Activated CD8-positive, alpha-beta T cell treated with anti-CD3 and anti-CD28 coated beads, Interleukin-2, amount 10 ng/mL, durations not matched to agents 7 days and 5 days (primary cell): ENCODE measurements around the gene TFAP2E. TPM values are rescaled to one million over a fixed set of nuclear protein-coding genes. Genes with fewer than 3 reads are reported as not detected.
A peak's percentile ranks its signal among the peaks of the same experiment; 100 is the strongest.

Source experiments
- ATAC-seq: fragments of 150-1000 bp; cut with Tn5 transposase; one replicate; pipeline ENCODE4 v1.10.0; 2021; ENCODE audit warnings: moderate library complexity
- CTCF ChIA-PET: fragments of 350-600 bp; sonication (Branson Sonifier 250); formaldehyde crosslinking; loops from one replicate; lab custom pipeline; 2021; ENCODE audit warnings: antibody characterized with exemption; lab: Charles Lee
- POLR2A ChIA-PET: fragments of 350-600 bp; sonication (Branson Sonifier 250); formaldehyde crosslinking; loops from one replicate; lab custom pipeline; 2021; ENCODE audit warnings: antibody characterized with exemption; lab: Charles Lee
- DNase-seq: peaks from one replicate; pipeline ENCODE4 v3.0.0-alpha.2; 2020
- H3K27ac Mint-ChIP-seq: one replicate; pipeline ENCODE4 v1.8.0; 2021; ENCODE audit warnings: mild to moderate bottlenecking, mixed read lengths
- H3K27me3 Mint-ChIP-seq: one replicate; pipeline ENCODE4 v1.8.0; 2021; ENCODE audit warnings: low read depth, mixed read lengths
- H3K36me3 Mint-ChIP-seq: one replicate; pipeline ENCODE4 v1.8.0; 2021; ENCODE audit warnings: low read depth, mixed read lengths
- H3K4me1 Mint-ChIP-seq: one replicate; pipeline ENCODE4 v1.8.0; 2021; ENCODE audit warnings: low read depth, mixed read lengths
- H3K4me3 Mint-ChIP-seq: one replicate; pipeline ENCODE4 v1.8.0; 2021; ENCODE audit warnings: mild to moderate bottlenecking, mixed read lengths
- H3K9me3 Mint-ChIP-seq: one replicate; pipeline ENCODE4 v1.8.0; 2022; ENCODE audit warnings: mixed read lengths; ENCODE audit not compliant: insufficient read depth
- total RNA-seq, 2 experiments: library from RNA; stranded (reverse); gene quantifications; one replicate each; pipeline ENCODE4 v1.2.3, GENCODE V29; 2021

Gene TFAP2E
- total RNA-seq, 2 experiments from 2014 or later, result 1.0 to 1.1 TPM

DNA sequence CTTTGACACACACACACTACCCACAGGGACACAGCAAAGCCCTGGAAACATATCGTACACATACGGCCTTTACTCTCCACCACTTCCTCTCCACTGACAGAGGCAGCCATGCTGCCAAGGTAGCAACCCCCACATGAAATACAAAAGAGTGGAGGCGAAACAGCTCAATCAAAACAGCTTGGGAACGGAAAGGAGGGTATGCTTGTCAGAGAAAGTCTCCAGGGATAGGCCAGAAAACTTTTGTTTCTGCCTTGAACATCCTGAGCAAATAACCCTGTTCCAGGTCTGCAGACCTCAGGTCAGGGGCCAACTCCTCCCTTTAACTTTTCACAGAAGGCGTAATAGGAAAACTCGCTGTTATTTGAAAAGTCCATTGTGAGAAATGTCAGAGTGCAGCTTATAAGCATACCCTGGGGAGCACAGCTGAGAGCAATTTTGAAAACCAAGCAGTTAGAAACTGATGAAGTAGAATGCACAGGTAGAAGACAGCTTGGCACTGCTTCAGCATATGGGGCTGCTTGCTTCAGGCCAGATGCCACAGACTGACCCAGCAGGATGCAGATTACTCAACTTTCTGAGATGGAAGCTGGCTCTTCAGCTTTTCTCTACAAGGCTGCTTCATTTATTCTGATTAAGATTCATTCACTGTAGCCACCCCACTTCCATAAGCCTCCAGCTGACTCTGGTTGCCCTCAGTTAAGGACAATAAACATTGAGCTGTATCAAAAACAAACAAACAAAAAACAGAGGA, 33.9 kb upstream of the TFAP2E start:
- CTCF ChIA-PET, result interaction anchor here (0.9 to 12.5 kb wide), 10 partner anchors 9 to 687 kb away, joined by 3 to 215 read pairs (median 6); no protein-coding TSS in a partner anchor
- POLR2A ChIA-PET, result interaction anchor here (1.0 to 2.6 kb wide), 3 partner anchors 18 to 230 kb away, joined by 4 to 19 read pairs (median 15); partner anchors contain the start of genes CLSPN, KIAA0319L and NCDN
- H3K9me3 Mint-ChIP-seq, result no peaks in the 10 kb centered on the region

DNA sequence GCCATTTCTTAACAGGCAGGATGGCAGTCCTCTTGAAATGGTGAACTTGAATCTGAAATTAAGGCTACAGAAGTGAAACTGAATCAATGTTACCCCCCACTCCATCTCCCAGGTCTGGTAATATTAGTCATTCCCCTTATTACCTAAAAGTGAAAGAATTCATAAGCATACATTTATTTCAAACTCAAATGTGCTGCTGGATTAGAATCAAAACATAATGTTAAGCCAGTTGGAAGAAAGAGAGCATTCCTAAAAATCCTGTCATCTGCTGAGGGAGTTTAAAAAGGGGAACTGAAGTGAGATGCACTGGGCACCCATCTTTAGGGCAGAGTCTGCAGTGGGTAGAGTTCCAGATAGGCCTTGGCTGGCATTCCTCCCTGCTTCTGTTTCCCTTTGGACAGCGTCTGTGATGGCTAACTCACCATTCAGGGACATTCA, 33.3 kb upstream of the TFAP2E start:
- POLR2A ChIA-PET, result interaction anchor here (1.0 to 2.6 kb wide), 3 partner anchors 17 to 230 kb away, joined by 4 to 19 read pairs (median 15); partner anchors contain the start of genes CLSPN, KIAA0319L and NCDN
- H3K27ac Mint-ChIP-seq, result peak overlapping the region; percentile 94

More for the DNA sequence above, 33.9 kb upstream of the TFAP2E start:
- Mint-ChIP-seq H3K4me1 (peaks cover 49% of the 10 kb centered on the region), H3K27ac (peak overlapping the region; percentile 94), H3K27me3 (no peaks in the 10 kb centered on the region), H3K4me3 (peak overlapping the region; percentile 64), H3K36me3 (peaks cover 41% of the 10 kb centered on the region)
- peak; percentile 95 for ATAC-seq
- peak; percentile 71 for DNase-seq

DNA sequence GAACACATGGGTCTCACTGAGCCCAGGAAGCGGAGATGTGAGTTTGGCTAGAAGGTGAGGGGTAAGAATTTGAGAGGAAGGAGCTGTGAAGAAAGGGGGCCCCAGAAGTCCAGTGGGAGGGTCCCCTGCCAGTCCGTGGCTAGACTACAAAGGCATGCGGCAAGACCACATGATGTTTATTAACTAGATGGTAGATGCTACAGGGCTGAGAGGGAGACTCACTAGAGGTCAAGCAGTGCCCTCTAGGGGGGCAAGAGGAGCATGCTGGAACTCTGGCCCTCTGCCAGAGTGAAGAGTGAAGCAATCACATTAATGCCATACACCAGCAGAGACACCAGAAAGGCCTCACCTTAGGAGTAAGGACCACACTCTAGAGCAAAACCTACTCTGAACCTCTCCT, 28.1 kb upstream of the TFAP2E start:
- Mint-ChIP-seq H3K4me1 (peaks cover 28% of the 10 kb centered on the region), H3K27ac (no peak overlapping the region), H3K36me3 (peaks cover 34% of the 10 kb centered on the region), H3K4me3 (no peak overlapping the region), H3K27me3 (no peaks in the 10 kb centered on the region), H3K9me3 (no peaks in the 10 kb centered on the region)
- ChIA-PET CTCF (interaction anchor here (0.8 to 4.4 kb wide), 13 partner anchors 9 to 343 kb away, joined by 3 to 111 read pairs (median 4); no protein-coding TSS in a partner anchor), POLR2A (interaction anchor here (1.1 to 1.5 kb wide), 2 partner anchors 12 to 94 kb away, joined by 3 to 7 read pairs; partner anchors contain the start of gene KIAA0319L)
- ATAC-seq (peak; percentile 89), DNase-seq (peak; percentile 70)

More for the DNA sequence above, 33.3 kb upstream of the TFAP2E start:
- no peak overlapping the region for H3K4me3 Mint-ChIP-seq
- no peak for ATAC-seq
- CTCF ChIA-PET, result interaction anchor here (0.9 to 12.5 kb wide), 8 partner anchors 8 to 687 kb away, joined by 3 to 215 read pairs (median 4); no protein-coding TSS in a partner anchor
- no peaks in the 10 kb centered on the region for H3K9me3 Mint-ChIP-seq
- H3K36me3 Mint-ChIP-seq, result peaks cover 39% of the 10 kb centered on the region
- no peak for DNase-seq
- H3K27me3 Mint-ChIP-seq, result no peaks in the 10 kb centered on the region
- H3K4me1 Mint-ChIP-seq, result peaks cover 52% of the 10 kb centered on the region

DNA sequence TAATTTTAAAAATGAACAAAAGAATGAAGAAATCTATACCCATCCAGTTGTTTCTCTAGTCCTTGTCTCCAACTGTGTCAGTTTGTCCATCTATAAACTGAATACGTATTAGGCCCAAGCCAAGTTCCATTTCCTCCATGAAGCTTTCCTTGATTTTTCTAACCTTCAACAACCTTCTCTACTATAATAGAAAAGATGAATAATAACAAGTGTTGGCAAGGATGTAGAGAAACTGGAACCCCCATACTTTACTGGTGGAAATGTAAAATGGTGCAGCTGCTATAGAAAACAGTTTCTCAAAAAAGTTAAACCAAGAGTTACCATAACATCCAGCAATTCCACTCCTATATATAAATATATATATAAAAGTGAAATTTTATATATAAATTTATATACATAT, 26.5 kb upstream of the TFAP2E start:
- Mint-ChIP-seq H3K27ac (no peak overlapping the region), H3K4me1 (peaks cover 15% of the 10 kb centered on the region), H3K27me3 (no peaks in the 10 kb centered on the region), H3K4me3 (no peak overlapping the region), H3K9me3 (no peaks in the 10 kb centered on the region), H3K36me3 (peaks cover 32% of the 10 kb centered on the region)
- CTCF ChIA-PET, result interaction anchor here (1.1 to 4.4 kb wide), 2 partner anchors 38 to 94 kb away, joined by 3 to 111 read pairs; no protein-coding TSS in a partner anchor
- POLR2A ChIA-PET, result no interaction called here
- no peak for DNase-seq
- ATAC-seq, result no peak

DNA sequence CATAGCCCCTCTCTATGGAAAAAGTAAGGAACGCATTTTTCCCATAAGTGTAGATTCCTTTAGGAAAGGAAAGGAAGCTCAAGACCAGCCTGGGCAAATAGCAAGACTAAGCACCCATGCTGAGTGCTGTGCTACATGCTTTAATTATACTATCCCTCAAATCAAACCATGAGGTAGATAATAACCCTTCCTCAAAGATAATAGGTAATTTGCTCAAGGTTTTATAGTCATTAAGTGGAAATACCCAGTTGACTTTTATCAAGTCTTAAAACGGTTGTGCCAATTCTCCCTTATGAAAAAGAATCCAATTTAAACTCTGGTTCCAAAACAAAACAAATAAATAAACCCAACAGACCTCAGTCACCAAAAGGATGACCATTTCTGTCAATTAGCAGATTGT, 19.3 kb upstream of the TFAP2E start:
- POLR2A ChIA-PET, result no interaction called here
- no peaks in the 10 kb centered on the region for H3K27me3 Mint-ChIP-seq
- H3K4me1 Mint-ChIP-seq, result peaks cover 38% of the 10 kb centered on the region
- CTCF ChIA-PET, result interaction anchor here (2.8 to 3.8 kb wide), 2 partner anchors 11 to 102 kb away, joined by 15 to 24 read pairs; no protein-coding TSS in a partner anchor
- H3K27ac Mint-ChIP-seq, result no peak overlapping the region
- H3K4me3 Mint-ChIP-seq, result no peak overlapping the region
- ATAC-seq (no peak), DNase-seq (no peak)
- H3K9me3 Mint-ChIP-seq, result no peaks in the 10 kb centered on the region
- peaks cover 28% of the 10 kb centered on the region for H3K36me3 Mint-ChIP-seq

DNA sequence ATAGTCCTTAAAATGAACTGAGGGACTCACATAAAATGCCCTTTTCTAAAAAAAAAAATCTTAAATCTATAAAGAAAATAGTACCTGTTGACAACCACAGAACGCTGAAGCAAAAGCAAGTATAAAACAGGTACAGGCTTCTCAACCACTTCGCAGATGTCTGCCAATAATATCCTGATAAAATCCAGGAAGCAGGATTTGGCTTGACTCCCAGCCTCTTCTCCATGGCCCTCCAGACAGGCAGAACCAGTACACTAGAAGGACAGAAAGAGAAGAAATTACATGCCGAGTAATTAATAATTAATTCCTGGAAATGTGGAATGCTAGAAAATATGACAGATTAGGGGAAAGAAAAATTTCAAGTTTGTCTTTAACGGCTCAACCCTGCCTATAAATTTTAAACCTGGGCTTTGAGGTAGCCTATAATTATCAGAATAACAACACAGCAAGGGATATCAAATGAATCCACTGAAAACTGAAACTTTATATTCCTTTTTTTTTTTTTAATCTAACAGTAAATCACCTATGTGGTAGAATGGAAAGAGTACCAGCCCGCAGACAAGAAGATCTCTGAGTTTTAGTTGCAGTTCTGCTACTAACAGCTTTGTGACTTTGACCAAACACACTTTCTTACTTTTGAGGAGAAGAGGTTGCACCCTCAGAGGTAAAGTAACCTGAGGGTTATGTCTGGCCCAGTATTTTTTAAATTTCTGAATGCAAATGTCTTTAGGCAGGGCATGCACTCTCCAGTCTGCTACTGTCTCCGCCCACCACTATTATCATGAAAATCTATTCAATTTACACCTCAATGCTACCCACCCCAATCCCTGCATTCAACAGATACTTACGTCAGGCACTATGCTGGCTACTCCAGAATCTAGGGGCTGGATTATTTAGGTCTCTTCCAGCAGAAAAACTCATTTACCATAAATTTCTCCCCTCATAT, 18.6 kb upstream of the TFAP2E start:
- peaks cover 44% of the 10 kb centered on the region for H3K4me1 Mint-ChIP-seq
- H3K36me3 Mint-ChIP-seq, result peaks cover 27% of the 10 kb centered on the region
- H3K27me3 Mint-ChIP-seq, result no peaks in the 10 kb centered on the region
- DNase-seq, result no peak
- H3K4me3 Mint-ChIP-seq, result no peak overlapping the region
- no peak for ATAC-seq
- ChIA-PET CTCF (interaction anchor here (3.8 kb wide), 1 partner anchor 103 kb away, joined by 24 read pairs; no protein-coding TSS in a partner anchor), POLR2A (no interaction called here)
- no peaks in the 10 kb centered on the region for H3K9me3 Mint-ChIP-seq
- H3K27ac Mint-ChIP-seq, result no peak overlapping the region

DNA sequence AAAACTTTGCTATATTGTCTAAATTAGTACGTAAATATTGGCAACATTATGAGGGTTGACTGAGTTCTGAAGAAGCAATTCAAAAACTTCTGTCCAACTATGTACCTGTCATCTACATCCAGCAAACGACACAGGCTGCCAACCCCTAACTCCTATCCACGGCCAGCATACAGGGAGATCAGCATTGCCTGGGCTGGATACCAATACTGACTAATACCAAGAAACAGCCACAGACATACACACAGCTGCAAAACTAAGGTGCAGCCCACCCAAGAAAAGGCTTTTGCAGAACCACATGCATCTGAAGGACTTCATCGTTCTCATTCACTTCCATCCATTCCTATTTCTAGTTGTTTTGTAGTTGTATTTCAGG, 17.9 kb upstream of the TFAP2E start:
- Mint-ChIP-seq H3K4me1 (peaks cover 45% of the 10 kb centered on the region), H3K36me3 (peaks cover 22% of the 10 kb centered on the region), H3K27me3 (no peaks in the 10 kb centered on the region), H3K4me3 (no peak overlapping the region), H3K9me3 (no peaks in the 10 kb centered on the region), H3K27ac (no peak overlapping the region)
- DNase-seq, result no peak
- CTCF ChIA-PET, result interaction anchor here (1.2 to 2.9 kb wide), 4 partner anchors 9 to 103 kb away, joined by 4 to 39 read pairs (median 9); no protein-coding TSS in a partner anchor
- POLR2A ChIA-PET, result no interaction called here
- ATAC-seq, result no peak

DNA sequence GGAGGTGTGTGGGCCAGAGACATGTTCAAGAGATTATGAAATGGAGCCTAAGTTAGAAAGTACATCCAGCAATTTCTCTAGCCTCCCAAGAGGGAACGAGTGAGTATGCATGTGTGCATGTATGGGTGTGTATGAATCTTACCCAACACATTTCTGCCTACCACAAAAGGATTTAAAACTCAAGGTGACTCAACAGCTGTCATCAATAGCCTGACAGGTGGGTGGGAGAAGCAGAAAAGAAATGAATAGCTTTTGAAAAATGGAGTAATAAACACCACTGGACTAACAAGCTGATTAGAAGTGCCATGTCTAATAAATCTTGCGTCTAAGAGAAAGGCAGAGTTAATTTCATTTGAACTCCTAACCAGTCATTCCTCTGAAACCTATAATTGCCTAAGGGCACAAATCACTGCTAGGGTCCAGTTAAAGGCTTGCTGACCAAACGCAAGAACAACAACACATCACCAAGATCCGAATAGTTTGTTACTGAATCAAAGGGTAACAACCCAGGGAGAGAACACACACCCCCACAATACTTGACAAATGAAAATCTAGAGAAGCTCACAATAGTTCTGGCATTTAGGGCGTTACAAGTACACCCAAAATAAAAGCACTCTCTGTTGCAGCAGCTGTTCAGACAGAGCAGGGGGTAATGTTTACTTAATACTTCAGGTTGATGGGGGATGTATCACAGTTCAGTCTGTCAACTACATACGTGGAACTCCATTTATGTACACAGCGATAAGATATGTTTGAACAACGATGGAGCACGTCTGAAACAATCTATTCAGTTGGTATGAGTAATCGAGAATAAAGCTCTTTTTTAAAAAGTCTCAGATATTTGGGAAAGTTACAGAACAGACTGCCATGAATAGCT, 17.3 kb upstream of the TFAP2E start:
- ATAC-seq, result no peak

DNA sequence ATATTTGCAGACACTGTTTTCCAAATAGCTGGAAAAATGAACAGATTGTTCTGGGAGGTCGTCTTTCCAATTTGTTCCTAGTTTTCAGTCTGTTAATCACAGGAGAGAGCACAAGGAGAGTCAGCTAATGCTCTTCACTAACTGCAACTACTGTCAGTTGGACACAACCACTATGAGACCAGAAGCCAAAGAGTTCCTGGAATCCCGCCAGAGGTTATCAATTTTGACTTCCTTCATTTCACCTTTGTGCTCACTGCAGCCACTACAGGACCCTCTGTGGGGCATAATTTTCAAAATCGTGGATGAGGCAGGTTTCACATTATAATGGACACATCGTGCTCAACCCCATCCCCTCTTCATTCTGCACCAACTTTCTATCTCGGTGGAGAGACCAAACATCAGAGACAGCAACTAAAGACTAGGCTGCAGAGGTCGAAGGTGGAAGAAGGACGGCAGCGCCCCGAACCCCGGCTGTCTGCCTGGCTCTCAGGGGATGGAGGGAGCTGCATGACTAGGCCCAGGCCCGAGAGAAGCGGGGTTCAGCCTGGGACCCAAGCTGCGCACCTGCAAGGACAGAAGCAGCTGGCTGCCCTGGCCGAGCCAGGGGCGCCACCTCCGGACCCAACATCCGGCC, 16.5 kb upstream of the TFAP2E start:
- DNase-seq (peak; percentile 44), ATAC-seq (no peak)
- Mint-ChIP-seq H3K27ac (peak overlapping the region; percentile 78), H3K36me3 (peaks cover 18% of the 10 kb centered on the region), H3K27me3 (no peaks in the 10 kb centered on the region), H3K9me3 (no peaks in the 10 kb centered on the region), H3K4me3 (peak overlapping the region; percentile 96), H3K4me1 (peaks cover 45% of the 10 kb centered on the region)
- POLR2A ChIA-PET, result interaction anchor here (0.7 to 2.5 kb wide), 11 partner anchors 11 to 477 kb away, joined by 3 to 20 read pairs (median 8); partner anchors contain the start of genes CLSPN and ZMYM1
- CTCF ChIA-PET, result interaction anchor here (0.7 to 2.9 kb wide), 10 partner anchors 8 to 355 kb away, joined by 3 to 39 read pairs (median 4); no protein-coding TSS in a partner anchor

More for the DNA sequence above, 17.3 kb upstream of the TFAP2E start:
- Mint-ChIP-seq H3K9me3 (no peaks in the 10 kb centered on the region), H3K36me3 (peaks cover 20% of the 10 kb centered on the region), H3K27ac (peak overlapping the region; percentile 78), H3K4me3 (peak overlapping the region; percentile 96), H3K27me3 (no peaks in the 10 kb centered on the region), H3K4me1 (peaks cover 45% of the 10 kb centered on the region)
- CTCF ChIA-PET, result interaction anchor here (0.7 to 2.9 kb wide), 9 partner anchors 9 to 354 kb away, joined by 3 to 39 read pairs (median 4); no protein-coding TSS in a partner anchor
- POLR2A ChIA-PET, result interaction anchor here (0.7 to 2.5 kb wide), 7 partner anchors 16 to 476 kb away, joined by 3 to 20 read pairs (median 5); partner anchors contain the start of gene ZMYM1
- DNase-seq, result no peak
